Endothelial cell of umbilical vein (primary cell): ENCODE measurements around the gene GPR158. TPM values are rescaled to one million over a fixed set of nuclear protein-coding genes. Genes with fewer than 3 reads are reported as not detected.

Source experiments
- BruUV-seq: library from RNA; stranded (reverse); fragments of 400-500 nt; replicated peaks from 2 replicates; lab custom pipeline; 2021; lab: Mats Ljungman, UMichigan
- CTCF ChIA-PET: fragments of 300-600, 350-600 bp; sonication (Branson Sonifier 250); formaldehyde crosslinking; loops from one replicate; lab custom pipeline; 2021; ENCODE audit warnings: antibody characterized with exemption, inconsistent platforms; lab: Charles Lee
- POLR2A ChIA-PET: fragments of 300-600, 350-600 bp; sonication (Branson Sonifier 250); formaldehyde crosslinking; loops from one replicate; lab custom pipeline; 2021; ENCODE audit warnings: antibody characterized with exemption, inconsistent platforms; lab: Charles Lee
- DNase-seq: peaks from one replicate; pipeline ENCODE4 v3.0.0-alpha.2; 2011; ENCODE audit warnings: low read depth, low spot score
- FAIRE-seq: peaks from 2 replicates; lab custom pipeline; 2011; peaks lifted over from hg19 to GRCh38; lab: Jason Lieb, UNC
- H2AFZ ChIP-seq: 2 replicates; pipeline ENCODE4 v1.6.0; 2012; ENCODE audit warnings: low read depth, low read length, control low read depth, inconsistent platforms
- H3K27ac ChIP-seq: 2 replicates; pipeline ENCODE4 v1.5.1; 2011; ENCODE audit warnings: low read depth, mild to moderate bottlenecking, control low read depth, low read length, moderate library complexity; ENCODE audit not compliant: insufficient read depth
- H3K27me3 ChIP-seq, 2 experiments: 2 replicates each; pipeline versions ENCODE4 v1.6.0 to v1.6.1; 2011; ENCODE audit warnings: low read length in 2 of 2, mixed read lengths in 1 of 2; ENCODE audit not compliant: control insufficient read depth in 2 of 2, insufficient read depth in 2 of 2
- H3K36me3 ChIP-seq, 2 experiments: 2 replicates in 1 of 2; 3 replicates in 1 of 2; pipeline ENCODE4 v1.5.1; 2011; ENCODE audit warnings: low read length in 2 of 2, mild to moderate bottlenecking in 1 of 2, moderate library complexity in 1 of 2; ENCODE audit not compliant: control insufficient read depth in 2 of 2, insufficient read depth in 2 of 2; ENCODE audit errors: extremely low read depth in 1 of 2
- H3K4me1 ChIP-seq: 3 replicates; pipeline ENCODE4 v1.5.1; 2011; ENCODE audit warnings: mild to moderate bottlenecking, low read length; ENCODE audit not compliant: control insufficient read depth, insufficient read depth; ENCODE audit errors: extremely low read depth
- H3K4me2 ChIP-seq: 2 replicates; pipeline ENCODE4 v1.6.1; 2011; ENCODE audit warnings: low read length, control low read depth, mixed read lengths; ENCODE audit not compliant: insufficient read depth
- H3K4me3 ChIP-seq, 3 experiments: fragments of 200-600 bp in 1 of 3; sonication (generic), shearing (Covaris generic) in 1 of 3; replicated peaks in 1 of 3; 2 replicates each; pipeline ENCODE4 v1.5.1; 2011 to 2016; ENCODE audit warnings: control low read depth in 3 of 3, low read length in 3 of 3, mild to moderate bottlenecking in 2 of 3, inconsistent platforms in 1 of 3, low read depth in 1 of 3, moderate library complexity in 1 of 3; ENCODE audit not compliant: insufficient read depth in 1 of 3
- H3K79me2 ChIP-seq: 2 replicates; pipeline ENCODE4 v1.6.0; 2012; ENCODE audit warnings: low read length, inconsistent platforms; ENCODE audit not compliant: control insufficient read depth, insufficient read depth
- H3K9ac ChIP-seq: replicated peaks from 2 replicates; pipeline ENCODE3; 2011; ENCODE audit warnings: low read length, control low read depth; ENCODE audit not compliant: insufficient read depth; ENCODE audit errors: extremely low read depth
- H3K9me1 ChIP-seq: replicated peaks from 3 replicates; pipeline ENCODE4 v1.6.0; 2011; ENCODE audit warnings: mild to moderate bottlenecking, low read length; ENCODE audit not compliant: control insufficient read depth, insufficient read depth; ENCODE audit errors: extremely low read depth
- H3K9me3 ChIP-seq: replicated peaks from 2 replicates; pipeline ENCODE4 v1.5.1; 2012; ENCODE audit warnings: low read length, inconsistent platforms; ENCODE audit not compliant: control insufficient read depth, insufficient read depth
- H4K20me1 ChIP-seq: replicated peaks from 2 replicates; pipeline ENCODE3; 2011; ENCODE audit warnings: mild to moderate bottlenecking, low read length; ENCODE audit not compliant: control insufficient read depth, insufficient read depth; ENCODE audit errors: extremely low read depth
- CTCF ChIP-seq, 2 donors: IDR thresholded peaks; 1 replicate in 1 of 2; 2 replicates in 1 of 2; pipeline ENCODE4 v1.5.1; 2011; ENCODE audit warnings: low read length in 2 of 2, mild to moderate bottlenecking in 2 of 2, moderate library complexity in 2 of 2, control low read depth in 1 of 2, inconsistent platforms in 1 of 2, low read depth in 1 of 2; ENCODE audit not compliant: insufficient read depth in 1 of 2; ENCODE audit errors: extremely low read depth in 1 of 2
- EZH2 ChIP-seq: IDR thresholded peaks from 2 replicates; pipeline ENCODE4 v1.6.1; 2012; ENCODE audit warnings: borderline replicate concordance, low read depth, mild to moderate bottlenecking, moderate library complexity, low read length, inconsistent platforms; ENCODE audit not compliant: severe bottlenecking
- FOS ChIP-seq: IDR thresholded peaks from 2 replicates; pipeline ENCODE4 v1.6.1; 2011; ENCODE audit warnings: mild to moderate bottlenecking, low read length, moderate library complexity, borderline replicate concordance; ENCODE audit not compliant: insufficient read depth
- GATA2 ChIP-seq: IDR thresholded peaks from 2 replicates; pipeline ENCODE4 v1.7.0; 2011; ENCODE audit warnings: low read depth, mild to moderate bottlenecking, moderate library complexity, mixed read lengths, low read length; ENCODE audit not compliant: insufficient read length, insufficient read depth
- JUN ChIP-seq: IDR thresholded peaks from 2 replicates; pipeline ENCODE4 v1.6.1; 2011; ENCODE audit warnings: borderline replicate concordance, low read depth; ENCODE audit not compliant: insufficient read length, insufficient read depth
- MAX ChIP-seq: IDR thresholded peaks from 2 replicates; pipeline ENCODE4 v1.6.1; 2011; ENCODE audit not compliant: insufficient read depth, insufficient read length
- MYC ChIP-seq: IDR thresholded peaks from one replicate; pipeline ENCODE4 v1.6.1; 2011; ENCODE audit warnings: mild to moderate bottlenecking, low read depth, low read length
- POLR2A ChIP-seq: IDR thresholded peaks from 2 replicates; pipeline ENCODE4 v1.6.1; 2012; ENCODE audit warnings: low read depth, mild to moderate bottlenecking, control low read depth, low read length
- POLR2AphosphoS5 ChIP-seq: IDR thresholded peaks from 2 replicates; pipeline ENCODE4 v1.6.1; 2012; ENCODE audit warnings: low read depth, mild to moderate bottlenecking, control low read depth, low read length, moderate library complexity; ENCODE audit not compliant: insufficient read depth
- dilution Hi-C: fragments of 300-500 bp; cut with MboI; formaldehyde crosslinking; loops from one replicate; pipeline ENCODE4 v1.15.0; 2019; ENCODE audit warnings: low sequenced_read_pairs; ENCODE audit not compliant: extremely low pct_ligation_motif_present
- intact Hi-C: fragments of 100-400 bp; cut with micrococcal nuclease; formaldehyde crosslinking; loops from one replicate; pipeline ENCODE4 v1.10.0; 2022
- polyA plus RNA-seq, 4 experiments: library from polyadenylated mRNA; depleted of rRNA in 3 of 4; stranded (reverse) in 3 of 4; unstranded in 1 of 4; fragments of >200 nt; gene quantifications; 2 replicates each; pipeline versions ENCODE4 v1.2.1 to v1.2.3, GENCODE V29; 2011 to 2012; ENCODE audit warnings: missing spikeins in 1 of 4
- total RNA-seq: library from RNA; stranded (reverse); gene quantifications from 2 replicates; pipeline ENCODE4 v1.2.3, GENCODE V29; 2021

GPR158 gene
- total and polyA plus RNA-seq, 2 donors (not counting 3 experiments of a cell fraction or from before 2014, with no cell fraction given), result not detected

- Histone ChIP-seq H3K4me1 (no peaks in the 10 kb centered on the region), H3K9ac (no peak overlapping the region), H3K36me3 (no peaks in the 10 kb centered on the region), H3K27me3 (peaks cover 0 to 2% of the 10 kb centered on the region in 2 experiments), H3K4me2 (no peak overlapping the region), H3K4me3 (no peak overlapping the region), H3K79me2 (no peaks in the 10 kb centered on the region), H2AFZ (no peak overlapping the region), H4K20me1 (no peaks in the 10 kb centered on the region), H3K9me1 (no peaks in the 10 kb centered on the region), H3K27ac (no peak overlapping the region), H3K9me3 (no peaks in the 10 kb centered on the region)
- intact Hi-C loops (no loop called here), dilution Hi-C loops (no loop called here)
- TF ChIP-seq CTCF (IDR thresholded peaks at IDR 0.05; ENCODE audit: extremely low read depth in 1 of 2, insufficient read depth in 1 of 2, low read depth in 1 of 2, low read length in 2 of 2) (no peak), POLR2A (no peak), JUN (no peak), MYC (no peak), EZH2 (no peak), GATA2 (no peak), POLR2AphosphoS5 (no peak), FOS (no peak), MAX (no peak)
- ChIA-PET POLR2A (no interaction called here), CTCF (no interaction called here)
- no peak for FAIRE-seq
- DNase-seq, result no peak
- BruUV-seq, result no TSS peak
Measured at GRCh38 chr10:25565570-25565969, 390.8 kb downstream of the GPR158 start.
